ENCODE data around the gene MEA1.

MEA1 gene

DNA sequence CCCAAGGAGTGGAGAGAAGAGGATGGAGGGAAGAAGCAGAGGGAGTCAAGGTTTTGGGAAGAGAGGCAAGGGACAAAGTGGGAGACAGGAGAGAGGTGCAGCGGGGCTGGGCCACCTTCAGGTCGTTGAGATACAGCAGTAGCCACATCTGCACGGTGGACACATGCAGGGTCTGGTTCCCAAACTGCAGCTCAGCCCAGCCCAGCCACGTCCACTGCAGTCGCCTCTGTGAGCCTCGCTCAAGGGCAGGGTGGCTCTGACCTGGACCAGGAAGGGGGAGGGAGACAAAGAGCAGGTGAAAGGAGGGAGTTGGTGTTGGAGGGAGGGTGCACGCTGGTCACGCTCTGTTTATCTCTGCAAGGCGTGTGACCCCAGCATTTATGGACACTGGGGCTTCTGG is 25.0 kb upstream of the MEA1 start:
- DNase-seq: no peak

DNA sequence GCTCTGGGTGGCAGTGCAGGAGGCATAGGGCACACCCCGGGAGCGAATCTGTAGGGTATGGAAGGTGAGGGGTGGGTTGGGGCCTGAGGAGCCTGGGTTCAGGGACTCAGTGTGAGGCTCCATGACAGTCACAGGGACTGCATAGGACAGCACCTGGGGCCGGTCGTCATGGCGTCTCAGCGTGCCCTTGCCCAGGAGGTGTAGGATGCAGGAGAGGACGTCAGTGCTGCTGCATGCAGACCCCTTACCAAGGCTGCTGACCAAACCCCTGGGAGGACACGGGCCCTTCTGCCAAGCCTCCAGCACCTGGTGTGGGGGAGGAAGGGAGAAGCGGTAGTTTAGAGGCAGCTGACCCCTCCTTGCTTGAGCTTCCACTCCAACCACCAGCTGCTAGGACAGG is 24.0 kb upstream of the MEA1 start:
- no peak for DNase-seq

DNA sequence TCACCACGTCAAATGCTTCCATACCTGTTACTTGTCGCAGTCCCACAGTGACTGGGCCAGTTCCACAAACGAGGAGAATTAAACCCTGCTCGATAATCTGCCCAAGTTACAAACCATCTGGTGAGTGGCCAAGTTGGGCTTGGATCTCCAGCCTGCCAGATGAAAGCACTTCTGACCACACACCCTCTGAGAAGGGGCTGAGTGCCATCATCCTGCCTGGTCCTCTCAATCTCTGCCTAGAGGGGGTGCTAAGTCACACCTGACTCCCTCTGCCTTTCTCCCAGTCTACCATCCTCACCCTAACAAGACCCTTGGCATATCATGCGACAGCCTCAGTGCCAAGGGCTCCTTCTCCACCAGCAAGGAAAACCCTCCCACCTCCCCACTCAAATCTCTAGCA is 23.5 kb upstream of the MEA1 start:
- no peak for DNase-seq

DNA sequence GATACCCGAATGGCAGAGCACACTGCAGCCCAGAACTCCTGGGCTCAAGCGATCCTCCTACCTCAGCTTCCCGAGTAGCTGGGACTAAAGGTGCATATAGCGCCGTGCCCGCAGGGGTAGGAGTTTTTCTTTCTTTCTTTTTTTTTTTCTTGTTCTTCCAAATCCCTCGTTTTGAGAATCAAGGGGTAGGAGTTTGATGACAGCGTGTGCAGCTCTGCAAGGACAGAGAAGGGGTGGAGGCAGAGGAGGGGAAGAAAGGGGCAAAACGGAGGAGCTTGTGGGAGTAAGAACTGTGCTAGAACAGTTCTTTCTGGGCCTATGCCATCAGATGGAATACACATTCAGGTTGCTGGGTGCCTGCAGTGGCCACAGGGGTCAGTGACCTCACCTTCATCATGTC is 23.0 kb upstream of the MEA1 start:
- DNase-seq: no peak

DNA sequence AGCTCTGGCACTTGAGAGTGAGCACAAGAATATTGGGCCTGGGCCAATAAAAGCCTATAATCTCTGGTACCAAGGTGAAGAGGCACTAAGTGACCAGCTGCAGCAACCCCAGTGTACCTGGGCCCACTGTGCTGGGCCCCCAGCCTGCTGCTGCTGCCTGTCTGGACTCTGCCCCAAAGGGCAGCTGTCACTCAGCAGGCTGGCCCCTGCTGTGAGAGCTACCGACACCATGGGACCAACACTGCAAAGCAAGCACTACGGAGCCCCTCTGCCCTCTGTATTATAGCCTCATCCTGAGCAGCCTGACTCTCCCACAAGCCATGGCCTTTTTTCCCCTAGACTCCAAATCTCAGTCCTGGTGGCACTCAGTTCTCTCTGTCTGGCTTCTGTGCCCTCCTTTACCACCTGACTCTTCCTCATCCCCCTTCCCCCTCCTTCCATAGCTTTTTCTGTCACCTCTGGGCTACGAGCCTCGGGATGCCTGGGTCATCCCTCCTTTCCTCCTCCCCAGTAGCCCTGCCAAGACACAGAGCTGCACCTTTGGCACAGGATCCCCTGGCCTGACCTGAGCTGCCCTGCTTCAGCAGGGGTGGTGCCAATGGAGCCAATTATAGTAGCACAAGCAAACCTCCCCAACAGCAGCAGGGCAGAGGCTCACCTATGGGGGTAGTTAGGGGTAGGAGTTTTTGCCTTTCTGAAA is 21.9 kb upstream of the MEA1 start:
- no peak for DNase-seq

DNA sequence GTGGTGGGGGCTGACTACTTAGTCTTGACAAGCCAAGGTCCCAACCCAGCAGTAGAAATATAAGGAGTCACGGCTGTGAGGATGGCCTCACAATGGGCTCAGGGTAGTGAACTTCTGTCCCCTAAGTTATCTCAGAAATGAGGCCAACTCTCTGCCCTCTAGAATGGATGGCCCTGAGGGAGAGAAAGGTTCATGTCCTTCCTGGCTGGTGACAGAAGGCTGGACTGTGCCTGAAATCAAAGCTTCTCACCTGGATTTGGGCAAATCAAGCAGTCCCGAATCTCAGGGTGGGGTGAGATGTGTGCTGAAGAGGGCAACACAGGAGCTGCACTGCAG is 20.4 kb upstream of the MEA1 start:
- DNase-seq: no peak

DNA sequence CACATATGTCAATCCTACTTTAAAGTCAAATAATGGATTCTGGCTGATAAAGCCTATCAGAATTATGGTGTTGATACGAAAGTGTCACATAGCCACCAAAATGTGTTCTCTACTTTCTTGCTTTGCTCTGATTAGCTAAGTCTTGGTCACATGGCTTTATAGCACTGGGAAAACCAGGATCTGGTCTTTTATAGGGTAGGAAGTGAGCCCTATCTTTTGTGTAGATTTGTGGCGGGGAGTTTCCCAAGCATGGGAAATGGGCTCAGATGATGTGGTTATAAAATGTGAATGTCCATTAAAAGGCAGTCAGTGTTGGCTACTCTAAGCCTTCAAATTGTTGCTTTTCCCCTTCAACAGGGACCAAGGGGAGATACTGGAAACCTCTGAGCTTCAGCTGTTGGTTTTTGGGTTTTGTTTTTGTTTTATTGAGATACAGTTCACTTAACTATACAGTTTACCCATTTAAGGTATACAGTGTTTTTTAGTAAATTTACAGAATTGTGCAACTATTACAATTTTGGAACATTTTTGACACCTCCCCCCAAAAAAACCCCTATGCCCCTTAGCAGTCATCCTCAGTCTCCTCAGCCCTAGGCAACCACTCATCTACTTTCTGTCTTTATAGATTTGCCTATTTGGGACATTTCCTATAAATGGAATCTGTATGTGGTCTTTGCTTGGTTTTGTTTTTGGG is 19.9 kb upstream of the MEA1 start:
- no peak for DNase-seq

DNA sequence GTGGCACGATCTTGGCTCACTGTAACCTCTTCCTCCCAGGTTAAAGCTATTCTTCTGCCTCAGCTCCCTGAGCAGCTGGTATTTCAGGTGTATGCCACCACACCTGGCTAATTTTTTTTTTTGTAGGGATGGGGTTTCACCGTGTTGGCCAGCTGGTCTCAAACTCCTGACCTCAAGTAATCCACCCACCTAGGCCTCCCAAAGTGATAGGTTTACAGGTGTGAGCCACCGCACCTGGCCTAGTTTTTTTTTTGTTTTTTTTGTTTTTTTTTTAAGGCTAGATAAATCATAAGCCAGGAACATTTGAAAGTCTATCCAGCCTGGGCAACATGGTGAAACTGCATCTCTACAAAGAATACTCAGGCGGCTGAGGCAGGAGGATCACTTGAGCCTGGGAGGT is 18.6 kb upstream of the MEA1 start:
- no peak for DNase-seq

DNA sequence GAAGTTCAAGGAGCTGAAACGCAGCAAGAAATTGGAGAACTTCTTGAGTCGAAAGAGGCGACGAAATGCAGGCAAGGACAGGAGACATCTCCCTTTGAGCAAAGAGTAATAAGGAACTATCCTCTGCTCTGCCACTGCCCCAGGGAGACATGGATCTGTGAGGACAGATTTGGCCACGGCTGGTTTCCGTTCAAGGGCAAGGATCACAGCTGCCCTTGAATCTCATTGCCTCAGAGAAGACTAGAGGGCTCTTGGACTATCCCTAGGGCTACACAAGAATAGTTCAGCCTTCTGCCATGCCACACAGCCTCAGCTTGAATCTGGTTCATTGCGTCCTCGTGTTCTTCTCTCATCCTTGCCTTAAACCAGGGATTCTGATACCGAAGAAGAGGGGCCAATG is 15.4 kb upstream of the MEA1 start:
- DNase-seq: no peak

DNA sequence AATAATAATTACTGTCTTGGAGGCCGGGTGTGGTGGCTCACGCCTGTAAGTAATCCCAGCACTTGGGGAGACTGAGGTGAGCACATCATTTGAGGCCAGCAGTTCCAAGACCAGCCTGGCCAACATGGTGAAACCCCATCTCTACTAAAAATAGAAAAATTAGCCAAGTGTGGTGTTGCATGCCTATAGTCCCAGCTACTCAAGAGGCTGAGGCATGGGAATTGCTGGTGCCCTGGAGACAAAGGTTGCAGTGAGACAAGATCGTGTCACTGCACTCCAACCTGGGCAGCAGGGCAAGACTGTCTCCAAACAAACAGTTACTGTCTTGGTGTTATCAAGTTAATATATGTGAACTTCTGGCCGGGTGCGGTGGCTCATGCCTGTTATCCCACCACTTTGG is 12.6 kb upstream of the MEA1 start:
- DNase-seq: no peak

DNA sequence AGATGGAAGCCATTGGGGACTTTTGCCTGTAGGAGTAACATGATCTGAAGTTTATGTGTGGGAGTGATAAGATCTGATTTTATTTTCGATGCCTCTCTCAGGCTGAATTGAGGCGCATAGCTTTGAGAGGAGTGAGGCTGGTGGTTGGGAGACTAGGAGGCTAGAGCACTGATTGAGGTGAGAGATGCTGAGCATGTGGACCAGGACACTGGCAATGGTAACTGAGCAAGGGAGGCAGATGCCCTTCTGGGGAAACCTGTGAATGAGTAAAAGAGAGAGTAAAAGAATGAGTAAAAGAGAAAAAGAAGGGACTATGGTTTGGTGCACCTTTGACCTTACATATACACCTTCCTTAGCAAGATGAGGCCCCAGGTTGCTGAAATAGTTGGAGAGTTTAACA is 10.7 kb upstream of the MEA1 start:
- no peak for DNase-seq

DNA sequence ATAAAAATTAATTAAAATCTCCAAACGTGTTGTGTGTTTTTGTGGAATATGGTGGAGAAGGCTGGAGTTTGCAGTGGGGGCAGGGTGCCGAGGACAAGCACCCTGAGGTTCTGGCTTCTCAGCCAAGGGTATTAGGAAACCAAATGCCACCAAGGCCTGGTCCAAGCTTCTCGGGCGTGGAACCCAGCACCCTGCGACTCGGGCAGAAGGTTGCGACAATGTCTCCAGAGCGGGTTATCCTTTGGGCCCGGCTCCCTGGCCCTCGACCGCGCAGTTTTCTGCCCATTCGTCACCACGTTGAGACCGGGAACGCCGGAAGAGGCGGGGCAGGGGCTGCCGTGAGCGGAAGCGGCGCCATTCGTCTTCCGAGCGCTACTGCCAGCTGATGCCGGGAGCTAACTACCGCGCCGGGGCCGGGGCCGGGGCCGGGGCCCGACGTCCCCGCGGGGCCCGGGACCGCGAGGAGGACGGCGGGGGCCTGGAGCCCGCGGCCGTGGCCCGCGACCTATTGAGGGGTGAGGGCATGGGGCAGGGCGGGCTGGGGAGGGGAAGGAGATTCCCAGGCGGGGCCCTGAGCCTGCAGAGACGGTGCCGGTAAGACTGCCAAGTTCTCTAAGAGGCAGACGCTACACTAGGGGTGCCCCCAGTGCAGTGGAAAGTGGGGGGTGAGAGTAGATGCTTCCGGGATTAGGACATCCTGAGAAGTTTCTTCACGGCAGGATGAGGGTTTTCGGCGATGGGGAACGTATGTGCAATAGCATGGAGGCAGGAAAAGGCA is 7.7 kb upstream of the MEA1 start, which contains the start of gene RRP36:
Gene RRP36 (plus strand): TSS at position 354 of the 778 bp plus-strand sequence. CDS start 32 bp downstream, at position 386.
- DNase-seq: peak; percentile 25 to 61 (median 50)

DNA sequence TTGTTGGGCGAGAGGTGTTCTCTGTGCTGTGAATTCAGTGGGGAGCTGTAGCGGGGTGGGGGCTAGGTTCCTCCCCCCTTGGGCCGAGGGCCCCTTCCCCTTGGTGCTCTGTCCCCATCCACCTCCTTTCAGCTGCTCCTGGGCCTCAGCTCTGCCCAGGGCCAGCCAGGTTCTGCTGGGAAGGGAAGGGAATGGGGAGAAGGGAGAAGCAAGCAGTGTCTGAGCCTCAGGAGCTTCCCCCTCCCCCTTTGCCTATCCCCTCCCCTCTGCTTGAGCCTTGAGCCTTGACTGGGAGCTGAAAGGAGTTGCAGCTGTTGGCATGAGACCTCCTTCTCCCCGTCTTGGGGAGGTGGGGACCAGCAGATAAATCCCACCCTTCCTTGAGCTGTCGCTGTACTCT is 7.1 kb upstream of the MEA1 start:
- no peak for DNase-seq

DNA sequence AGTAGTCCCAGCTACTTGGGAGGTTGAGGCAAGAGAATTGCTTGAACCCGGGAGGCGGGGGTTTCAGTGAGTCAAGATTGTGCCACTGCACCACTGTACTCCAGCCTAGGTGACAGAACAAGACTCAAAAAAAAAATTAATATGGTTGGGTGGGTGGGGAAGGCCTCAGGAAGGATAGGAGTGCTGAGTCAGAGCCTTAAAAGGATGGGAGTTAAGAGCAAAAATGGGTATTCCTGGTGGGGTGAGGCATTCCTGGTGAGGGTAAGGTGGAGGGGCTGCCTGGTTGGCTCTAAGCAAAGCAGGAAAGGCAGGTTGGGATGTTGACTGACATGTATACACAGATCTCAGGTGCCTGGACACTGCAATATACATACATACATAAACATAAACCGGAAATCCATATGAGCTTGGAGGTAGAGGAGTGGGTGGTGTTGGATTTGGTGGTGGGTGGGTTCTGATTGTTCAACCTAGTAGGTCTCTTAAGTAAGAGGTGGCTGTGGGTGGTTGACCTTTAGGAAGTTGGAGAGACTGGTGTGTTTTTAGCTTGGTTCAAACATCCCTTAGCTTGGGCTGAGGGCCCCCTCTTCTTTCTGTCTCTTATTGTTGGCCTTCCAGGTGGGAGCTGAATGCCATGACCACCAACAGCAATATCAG is 6.4 kb upstream of the MEA1 start:
- no peak for DNase-seq

DNA sequence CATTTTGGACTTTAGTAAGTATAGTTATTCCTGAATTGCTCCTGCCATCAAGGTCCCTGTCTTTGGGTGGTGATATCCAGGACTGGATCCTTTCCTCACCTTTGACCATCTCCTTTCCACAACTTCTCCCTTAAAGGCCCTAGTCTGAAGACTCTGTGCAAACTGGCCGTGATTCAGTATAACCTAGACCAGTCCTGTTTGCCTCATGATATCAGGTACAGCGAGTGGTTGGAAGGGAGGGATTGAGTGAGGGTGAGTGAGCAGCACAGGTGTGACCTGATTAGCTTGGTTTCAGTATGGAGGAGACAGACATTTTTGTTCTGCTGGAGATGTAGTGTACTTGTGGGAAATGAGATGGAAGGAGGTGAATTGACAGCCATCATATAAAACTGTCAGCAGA is 5.4 kb upstream of the MEA1 start:
- DNase-seq: no peak

DNA sequence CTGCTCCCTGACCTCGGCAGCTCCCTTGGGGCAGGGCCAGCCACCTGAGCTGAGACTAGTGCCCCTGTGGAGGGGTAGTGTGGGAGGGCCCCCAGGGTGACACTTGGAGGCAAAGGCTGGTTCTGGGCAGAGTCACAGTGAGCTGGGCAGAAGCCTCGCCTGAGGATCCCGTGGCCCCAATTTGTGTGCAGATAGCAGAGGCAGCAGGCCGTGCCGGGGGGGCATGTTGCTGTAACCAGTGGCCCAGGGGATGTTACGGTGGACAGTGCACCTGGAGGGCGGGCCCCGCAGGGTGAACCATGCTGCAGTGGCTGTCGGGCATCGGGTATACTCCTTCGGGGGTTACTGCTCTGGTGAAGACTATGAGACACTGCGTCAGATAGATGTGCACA is 3.2 kb upstream of the MEA1 start:
- no peak for DNase-seq

DNA sequence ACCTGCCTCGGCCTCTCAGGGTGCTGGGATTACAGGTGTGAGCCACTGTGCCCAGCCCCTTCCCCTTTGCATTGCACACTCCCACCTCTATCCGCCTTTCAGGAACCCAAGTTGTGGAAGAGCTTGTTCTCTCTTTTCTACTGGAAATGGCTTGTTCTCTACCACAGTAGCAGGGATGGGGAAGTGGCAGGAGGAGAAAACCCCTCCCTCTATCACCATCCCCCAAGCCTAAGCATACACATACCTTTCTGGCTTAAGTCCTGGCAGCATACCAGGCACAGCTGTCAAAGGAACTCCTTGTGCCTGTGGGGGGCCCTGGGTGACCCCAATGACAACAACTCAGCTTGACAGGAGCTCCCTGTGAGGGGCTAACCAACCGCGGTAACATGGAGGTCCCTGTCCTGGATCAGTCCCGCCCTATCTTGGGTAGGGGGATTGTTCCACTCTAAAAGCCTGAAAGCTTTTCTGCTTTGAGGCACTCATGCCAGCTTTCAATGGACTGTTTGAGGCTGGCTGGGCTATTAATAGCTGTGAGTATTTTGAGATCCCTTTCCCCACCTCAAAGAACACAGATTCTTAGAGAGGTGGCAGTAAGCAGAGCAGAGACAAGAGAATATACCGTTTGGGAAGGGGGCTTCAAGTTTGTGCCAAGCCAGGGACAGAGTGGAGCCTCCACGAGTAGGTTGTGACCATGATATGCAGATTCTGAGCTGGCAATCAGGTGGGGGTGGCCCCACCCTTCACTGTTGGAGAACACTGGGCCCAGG is 2.6 kb upstream of the MEA1 start:
- DNase-seq: no peak

DNA sequence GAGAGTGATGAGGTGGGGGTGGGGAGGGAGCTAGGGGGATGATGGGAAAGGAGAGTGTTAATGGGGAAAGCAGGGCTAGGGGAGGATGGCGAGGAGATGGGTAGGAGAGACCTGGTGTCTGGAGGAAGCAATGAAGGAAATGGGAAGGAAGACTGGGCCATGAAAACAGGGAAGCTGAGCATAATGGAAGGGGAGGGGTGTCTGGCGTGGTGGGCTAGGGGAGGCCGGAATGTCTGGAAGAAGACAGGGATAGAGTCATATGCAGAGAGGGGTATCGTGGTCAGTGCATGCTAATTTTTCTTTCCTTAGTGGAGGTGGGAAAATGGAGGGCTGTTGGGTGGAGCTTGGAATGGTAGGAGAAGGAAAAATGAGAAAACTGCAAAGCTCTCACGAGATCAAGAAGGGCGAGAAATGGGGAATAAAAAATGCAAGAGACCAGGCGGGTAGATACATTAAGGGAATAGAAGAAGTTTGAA is 726 bp upstream of the MEA1 start:
- DNase-seq: no peak

DNA sequence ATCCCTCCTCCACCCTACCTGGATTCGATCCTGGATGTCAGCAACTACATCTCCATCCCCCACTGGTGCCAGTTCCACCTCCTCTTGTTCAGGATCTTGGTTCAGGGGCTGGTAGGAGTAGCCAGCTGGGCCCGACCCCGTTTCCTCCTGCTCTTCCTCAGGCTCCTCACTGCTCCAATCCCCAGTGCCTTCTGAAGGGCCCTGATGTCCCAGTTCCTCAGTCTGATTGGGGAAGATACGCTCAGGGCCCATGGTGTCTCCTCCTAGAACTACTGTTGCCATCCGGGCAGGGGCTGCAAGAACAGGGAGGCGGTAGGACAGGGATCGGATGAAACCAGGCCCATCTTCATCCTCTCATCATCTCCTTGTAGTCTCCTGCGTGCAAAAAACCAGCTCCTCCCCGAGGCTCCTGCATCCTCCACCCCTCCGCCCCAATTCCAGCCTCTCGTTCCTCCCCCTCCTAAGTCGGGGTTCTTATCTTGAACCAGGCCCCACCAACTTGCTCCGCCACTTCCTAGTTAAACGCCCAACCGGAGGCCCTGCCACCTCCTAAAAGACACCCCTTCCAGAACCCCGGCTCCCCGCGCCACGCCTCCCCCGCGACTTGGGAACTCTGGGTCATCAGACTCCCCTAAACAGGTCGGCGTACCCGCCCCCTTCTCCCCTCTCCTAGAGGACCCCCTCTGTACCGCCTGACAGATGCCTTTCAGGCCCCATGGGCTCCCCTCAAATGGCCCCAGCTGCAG is 476 bp downstream of the MEA1 start:
- DNase-seq: no peak

DNA sequence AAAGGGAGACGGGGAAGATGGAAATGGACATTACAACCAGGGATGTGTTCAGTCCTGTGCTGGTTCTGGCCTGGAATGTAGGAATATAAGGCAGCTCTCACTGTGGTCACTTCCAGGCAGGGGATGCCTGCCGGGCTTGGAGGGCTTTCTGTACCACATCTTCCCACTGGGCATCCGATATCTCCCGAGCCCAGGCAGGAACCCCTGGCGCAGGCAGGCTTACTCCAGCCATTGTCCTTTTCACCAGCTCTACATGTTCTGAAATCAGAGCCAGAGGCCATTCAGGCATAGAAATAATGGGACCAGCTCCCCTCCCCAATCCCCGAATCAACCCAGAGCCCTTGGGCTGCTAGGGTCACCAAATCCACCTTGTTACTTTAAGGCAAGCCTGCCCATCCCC is 1.4 kb downstream of the MEA1 start:
- no peak for DNase-seq

DNA sequence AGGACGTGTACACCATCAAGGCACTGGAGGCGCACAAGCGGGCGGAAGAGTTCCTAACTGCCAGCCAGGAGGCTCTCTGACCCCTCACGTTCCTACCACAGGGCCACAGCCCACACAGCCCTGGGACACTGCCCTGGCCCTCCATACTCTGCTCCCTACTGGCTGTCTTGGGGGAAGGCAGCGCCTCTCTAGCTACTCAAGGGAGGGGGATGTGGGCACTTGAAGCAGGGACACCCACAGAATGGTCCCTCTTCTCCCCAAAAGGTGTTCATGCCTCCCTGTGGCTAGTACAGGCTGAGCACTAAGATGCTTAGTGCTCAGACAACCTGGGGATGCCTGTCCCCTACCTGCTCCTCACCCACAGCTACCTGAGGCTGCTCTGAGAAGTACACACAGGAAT is 2.5 kb downstream of the MEA1 start:
- DNase-seq: no peak

DNA sequence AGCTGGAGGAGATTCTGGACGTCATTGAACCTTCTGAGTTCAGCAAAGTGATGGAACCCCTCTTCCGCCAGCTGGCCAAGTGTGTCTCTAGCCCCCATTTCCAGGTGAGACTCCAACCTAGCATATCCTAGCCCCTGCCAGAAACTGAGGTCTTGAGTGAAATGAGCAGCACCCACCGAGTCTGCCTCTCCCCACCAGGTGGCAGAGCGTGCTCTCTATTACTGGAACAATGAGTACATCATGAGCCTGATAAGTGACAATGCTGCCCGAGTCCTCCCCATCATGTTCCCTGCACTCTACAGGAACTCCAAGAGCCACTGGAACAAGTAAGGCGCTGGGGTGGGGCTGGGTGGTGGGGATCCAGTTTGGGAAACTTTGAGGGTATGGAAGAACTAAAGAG is 4.6 kb downstream of the MEA1 start:
- no peak for DNase-seq
